NCI-H345 (cell line): ENCODE data around the gene DOK5.

Experiments
- DNase-seq: peaks from one replicate; lab custom pipeline; 2025; lab: John Stamatoyannopoulos, UW

The DOK5 gene

DNA sequence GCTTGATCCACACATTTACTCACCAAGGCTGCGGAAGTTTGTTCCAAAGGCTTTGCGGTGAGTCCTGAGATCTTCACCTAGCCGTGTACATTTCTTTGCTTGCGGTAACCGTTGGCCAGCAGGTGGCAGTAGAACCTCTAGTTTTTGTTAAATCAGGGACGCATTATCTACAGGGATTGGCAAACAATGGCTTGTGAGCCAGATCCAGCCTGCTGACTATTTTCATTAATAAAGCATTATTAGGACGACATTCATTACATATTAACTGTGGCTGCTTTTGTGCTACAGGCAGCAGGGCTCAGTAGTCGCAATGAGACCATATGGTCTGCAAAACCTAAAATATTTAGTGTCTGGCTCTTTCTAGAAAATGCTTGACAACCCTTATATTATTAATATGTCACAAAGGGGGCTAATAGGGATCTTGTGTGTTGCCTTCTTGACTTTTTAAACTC lies 174.1 kb downstream of the DOK5 start:
- DNase-seq = peak; percentile 56

DNA sequence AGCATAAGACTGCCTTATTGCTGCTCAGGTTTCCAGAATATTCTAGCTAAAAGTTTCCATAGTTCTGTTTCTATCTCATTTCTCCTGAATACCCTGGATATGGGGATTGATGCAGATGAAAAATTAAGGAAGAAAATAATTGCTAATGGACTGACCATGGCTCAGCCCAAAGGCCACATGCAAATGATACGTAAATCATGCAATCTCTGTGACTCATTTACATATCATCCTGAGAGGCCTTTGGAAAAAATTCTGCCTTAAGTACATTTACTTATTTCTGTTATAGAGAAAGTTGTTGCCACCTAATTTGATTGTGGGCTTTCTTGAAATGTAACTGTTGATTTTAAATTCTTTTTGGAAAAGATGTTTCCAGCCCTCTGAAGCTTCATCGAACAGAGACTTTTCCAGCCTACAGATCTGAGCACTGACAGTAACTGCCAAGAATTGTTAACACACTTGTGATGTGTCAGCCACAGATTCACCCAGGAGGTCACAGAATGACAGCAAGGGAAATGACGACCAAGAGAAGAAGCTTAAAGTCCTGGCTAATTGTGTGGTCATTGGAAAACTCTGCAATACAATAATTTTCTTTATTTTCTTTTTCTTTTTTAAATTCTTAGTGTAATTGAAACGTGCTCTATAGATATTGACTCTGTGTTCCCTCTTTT lies 174.8 kb downstream of the DOK5 start:
- DNase-seq = no peak

DNA sequence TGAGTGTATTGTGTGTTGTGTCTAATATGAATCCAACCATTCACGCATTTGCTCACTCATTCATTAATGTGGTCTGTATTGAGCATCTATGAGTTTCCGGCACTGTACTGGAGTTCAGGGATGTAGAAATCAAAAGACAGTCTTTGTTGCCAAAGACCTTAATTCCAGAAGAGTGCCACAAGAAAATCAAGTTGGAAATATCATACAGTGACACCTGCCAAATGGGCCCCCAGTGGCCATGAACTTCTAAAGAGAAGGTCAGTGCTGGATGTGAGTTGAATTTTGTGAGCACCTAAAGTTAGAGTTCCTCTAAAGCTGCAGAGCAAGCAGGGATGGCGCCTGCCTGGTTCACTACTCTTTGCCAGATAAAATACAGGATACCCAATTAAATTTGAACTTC lies 175.9 kb downstream of the DOK5 start:
- DNase-seq = no peak

DNA sequence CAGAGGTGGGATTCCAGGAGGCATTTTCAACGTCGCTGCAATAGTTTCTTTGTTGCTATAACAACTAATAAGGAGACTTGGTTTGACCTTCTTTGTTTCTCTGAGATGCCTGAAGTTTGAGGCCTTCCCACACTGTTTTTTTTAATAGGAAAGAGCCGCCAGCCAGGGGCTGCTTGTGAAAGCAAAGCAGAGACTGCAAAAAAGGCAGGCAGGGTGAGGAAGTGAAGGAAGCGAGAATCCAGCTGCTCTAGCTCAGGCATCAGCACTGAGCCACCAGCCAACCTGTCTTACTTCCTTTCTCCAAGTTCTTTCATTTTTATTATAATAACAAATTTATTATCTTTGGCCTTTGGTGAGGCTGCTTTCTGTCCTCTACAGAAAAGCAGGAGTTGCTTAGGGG lies 179.1 kb downstream of the DOK5 start:
- DNase-seq = no peak

DNA sequence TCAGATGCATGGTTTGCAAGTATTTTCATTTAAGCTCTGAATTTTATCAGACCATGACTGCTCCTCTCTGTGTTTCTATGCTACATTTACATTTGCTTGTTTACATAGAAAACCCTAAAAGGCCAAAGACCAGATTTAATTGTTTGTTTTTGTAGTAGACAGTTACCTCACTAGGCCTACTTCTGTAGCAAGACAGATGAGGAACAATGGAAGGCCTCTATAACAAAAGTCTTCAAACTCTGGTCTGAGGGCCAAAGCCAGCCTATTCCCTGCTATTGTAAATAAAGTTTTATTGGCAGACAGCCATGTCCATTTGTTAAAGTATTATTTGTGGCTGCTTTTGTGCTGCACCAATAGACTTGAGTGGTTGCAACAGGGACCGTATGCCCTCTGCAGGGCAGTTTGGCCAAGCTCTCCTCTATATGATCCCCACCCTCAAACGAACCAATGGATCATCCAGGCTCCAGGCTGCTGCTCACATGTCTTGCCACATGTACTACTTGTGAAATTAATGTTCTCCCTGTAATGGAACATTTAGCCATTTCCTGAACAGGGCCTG lies 182.0 kb downstream of the DOK5 start:
- DNase-seq = no peak

DNA sequence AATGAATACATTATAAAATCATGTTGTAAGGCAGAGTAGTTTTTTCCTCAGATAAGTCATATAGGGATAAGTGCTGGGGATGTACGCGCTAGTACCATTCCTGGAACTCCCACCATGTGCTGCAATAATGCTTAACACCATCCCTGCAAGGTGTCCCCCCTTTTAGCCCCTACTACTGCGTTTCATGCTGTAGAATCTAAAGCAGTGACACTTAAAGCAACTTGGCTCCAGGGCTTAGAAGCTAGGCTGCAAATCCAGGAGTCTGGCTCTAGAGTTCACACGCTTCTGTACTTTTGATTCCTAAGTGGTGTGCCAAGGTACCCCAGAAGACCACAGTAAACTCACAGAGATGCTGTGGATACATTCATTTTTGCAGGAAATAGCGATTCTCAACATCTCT lies 183.1 kb downstream of the DOK5 start:
- no peak for DNase-seq

DNA sequence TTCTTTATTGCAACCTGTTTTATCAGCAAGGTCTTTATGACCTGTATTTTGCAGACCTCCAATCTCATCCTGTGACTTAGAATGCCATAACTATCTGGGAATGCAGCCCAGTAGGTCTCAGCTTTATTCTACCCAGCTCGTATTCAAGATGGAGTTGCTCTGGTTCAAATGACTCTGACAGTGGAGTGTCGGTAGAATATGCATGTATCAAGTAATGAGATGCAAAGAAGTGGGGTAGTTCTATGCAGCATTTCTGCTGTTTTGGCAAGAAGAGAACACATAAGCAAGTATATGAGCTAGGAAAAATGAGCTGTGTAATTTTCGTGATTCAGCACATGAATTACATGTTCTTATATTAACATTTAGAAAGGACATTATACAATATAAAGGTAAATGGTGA lies 185.9 kb downstream of the DOK5 start:
- DNase-seq = no peak

DNA sequence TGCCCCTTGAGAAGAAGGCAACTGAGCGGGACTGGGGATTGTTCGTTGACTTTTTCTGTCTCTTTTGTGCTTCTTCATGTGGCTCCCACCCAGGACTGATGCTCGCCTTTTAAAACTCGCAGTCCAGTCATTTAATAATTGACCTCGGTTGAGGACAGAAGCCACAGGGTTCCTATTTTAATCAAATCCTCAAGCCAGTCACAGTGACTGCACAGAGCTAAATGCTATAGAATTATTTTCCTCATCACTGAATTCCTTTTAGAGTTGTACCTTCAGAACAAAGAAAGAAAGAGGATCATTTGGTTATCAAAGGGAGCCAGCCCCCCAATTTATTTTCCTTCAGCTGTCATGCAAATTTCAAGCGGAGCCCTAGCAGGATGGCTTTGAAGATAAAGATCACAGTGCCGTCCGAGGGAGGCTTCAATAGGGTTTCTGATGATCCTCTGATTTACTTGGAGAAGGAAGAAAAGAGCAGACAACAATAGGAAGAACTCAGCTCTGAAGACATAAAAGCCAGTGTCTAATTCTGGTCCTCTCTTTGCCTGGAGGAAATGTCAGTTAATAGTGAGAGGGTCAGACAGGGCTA lies 186.6 kb downstream of the DOK5 start:
- DNase-seq = no peak

DNA sequence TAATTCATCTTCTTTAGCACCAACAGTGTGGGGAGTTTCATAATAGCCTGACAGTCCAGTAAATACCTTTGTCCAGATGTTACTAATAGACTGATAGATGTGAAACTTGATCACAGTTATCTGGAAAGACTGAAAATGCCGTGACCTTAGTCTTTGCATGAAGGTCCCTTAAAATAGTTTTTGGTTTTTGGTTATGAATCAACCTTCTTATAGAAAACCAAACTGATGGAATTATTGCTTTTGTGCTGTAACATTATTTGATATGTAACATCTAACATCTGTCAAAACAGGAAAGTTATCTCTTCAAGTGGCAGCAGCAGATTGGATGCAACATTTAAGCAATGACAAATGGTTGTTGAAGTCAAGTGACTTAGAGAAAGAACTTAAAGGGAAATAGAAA lies 190.4 kb downstream of the DOK5 start:
- DNase-seq = no peak

DNA sequence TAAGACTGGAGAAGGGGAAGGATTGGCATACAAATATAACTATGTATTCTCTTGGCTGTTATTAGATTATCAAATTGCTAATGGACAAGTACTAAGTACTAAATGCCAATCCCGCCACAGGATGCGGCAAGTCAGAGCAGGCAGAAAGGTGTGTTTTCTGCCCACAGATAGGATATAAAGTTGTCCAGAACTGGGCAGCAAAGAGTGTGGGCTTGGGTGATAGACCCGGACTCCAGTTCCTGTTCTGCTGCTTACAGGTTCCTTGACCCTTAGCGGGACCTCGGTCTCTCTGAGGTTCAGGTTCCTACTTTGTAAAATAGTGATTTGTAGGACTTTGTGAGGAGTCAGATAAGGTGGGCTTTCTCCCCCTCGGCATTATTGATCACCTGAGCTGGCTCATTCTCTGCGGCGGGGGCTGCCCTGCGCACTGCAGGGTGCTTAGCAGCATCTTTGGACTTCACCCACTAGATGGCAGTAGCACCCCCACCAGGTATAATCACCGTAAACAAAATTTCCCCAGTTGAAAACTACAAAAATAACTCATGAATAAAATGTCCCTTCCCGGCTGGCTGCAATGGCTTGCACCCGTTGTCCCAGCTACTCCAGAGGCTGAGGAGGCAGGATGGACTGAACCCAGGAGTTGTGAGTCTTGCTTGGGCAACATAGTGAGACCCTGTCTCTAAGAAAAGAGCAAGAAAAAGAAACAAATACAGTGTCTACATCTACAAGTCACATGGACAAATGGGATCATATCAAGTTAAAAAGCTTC lies 193.1 kb downstream of the DOK5 start:
- DNase-seq = peak; percentile 4

DNA sequence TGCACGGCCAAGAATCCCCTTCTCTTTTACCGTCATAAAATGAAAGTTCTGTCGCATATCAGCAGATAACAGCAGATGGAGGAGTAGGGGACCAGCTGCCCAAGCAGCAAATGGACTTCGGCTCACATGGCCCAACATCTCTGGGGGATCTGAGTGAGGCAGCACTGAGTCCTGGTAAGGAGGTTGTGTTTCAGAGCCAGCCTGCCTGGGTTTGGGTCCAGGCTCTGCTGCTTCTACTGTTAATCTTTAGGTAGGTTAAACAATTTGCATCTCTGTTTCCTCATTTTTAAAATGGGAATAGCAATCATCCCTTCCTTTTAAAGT lies 193.6 kb downstream of the DOK5 start:
- no peak for DNase-seq

DNA sequence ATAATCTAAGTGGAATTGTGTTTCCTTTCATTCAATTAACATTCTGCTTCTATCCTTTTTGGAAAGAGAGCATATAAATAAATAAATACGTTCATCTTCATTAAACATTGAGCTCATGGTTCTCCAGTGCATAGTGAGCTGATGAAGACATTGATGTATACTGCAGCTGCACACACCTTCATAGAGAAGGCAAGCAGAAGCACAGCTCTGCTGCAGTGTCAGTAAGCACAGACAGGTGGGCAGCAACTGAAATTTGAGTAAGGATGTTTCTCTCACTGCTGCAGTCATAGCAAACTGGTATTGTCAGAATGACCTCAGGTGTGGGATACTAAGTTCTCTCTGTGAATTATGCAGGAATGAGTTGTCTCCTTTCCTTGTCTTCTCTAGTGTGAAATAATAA lies 202.9 kb downstream of the DOK5 start:
- no peak for DNase-seq

DNA sequence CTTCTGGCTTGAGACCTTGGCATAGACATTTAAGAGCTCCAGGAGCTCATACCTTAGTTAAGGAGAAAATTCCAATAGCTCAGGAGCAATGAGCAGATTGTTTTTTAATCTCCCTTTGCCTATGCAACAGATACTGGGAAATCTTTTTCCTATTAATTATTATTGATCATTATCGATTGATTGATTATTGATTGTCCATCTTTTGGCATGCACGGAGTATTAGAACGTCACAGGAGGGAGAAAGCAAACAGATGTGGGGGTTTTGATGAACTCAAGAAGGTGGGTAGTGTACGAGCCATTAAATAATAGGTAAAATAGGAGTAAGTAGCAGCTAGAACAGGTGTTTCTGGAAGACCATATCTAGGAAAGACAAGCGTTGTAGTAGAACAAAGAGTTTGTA lies 205.0 kb downstream of the DOK5 start:
- no peak for DNase-seq

DNA sequence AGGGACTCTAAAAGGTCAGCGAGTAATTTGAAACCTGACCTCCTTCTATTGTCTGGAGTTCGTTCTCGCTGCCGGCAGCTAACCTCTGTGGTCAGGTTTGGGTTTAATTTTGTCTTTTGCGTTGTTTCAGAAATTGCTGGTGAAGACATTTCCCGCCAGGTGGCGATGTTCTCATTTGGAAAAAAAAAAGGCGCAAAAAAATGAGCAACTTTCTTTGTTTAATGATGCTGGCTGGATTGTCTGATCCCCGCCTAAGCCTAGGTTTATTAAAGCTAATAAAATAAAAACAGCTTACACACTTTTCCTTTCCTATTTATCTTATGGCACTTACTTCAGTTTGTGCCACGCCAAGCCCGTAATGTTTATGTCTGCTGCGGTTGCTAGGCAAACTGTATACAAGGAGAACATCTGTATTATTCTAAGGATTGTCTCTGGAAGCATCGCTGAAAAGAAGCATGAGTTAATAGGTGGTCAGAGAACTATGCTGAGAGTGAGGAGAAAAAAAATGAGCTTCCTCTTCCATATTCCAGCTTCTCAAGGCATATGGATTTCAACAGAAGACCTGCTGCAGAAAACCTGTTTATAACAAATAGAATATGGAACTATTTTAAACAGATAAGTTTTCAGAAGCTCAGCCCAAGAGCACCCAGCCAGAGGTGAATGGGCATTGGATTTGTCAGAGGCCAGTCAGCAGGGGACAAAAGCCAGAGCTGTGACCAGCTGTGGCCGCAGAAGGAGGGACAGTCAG lies 205.7 kb downstream of the DOK5 start:
- no peak for DNase-seq

DNA sequence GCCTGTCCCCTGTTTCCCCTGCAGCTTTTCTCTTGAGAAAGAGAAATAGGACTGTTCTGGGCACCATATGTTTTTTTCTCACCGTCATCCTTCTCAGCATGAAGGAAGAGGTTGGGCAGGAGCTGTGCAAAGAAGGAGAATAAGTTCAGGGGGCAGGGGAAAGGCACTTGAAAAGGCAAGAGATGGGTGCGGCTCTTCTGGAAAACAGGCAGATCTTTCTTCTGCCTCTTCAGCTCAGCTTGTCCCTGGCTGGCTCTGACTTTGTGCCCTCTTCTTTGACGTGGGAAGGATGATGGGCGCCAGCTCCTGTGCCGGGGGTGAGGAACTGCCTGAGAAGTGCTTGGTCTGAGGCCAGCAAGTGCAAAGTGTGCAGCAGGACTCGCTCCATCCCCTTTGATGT lies 206.5 kb downstream of the DOK5 start:
- no peak for DNase-seq

DNA sequence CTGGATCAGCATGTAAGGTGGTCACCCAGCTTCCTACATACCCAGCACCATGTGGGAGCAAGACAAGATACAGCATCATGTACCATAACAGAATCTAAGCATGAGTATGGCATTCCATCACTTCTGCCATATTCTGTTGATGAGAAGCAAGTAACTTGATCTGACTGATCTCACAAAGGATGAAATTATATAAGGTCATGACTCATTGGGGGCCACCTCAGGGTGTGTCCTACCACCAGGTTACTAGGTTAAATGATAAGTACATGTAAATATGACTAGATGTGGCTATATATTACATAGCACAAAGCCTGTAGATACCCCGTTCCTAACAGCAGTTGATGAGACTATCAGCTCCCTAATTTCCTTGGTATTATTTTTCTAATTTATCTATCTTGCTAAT lies 213.1 kb downstream of the DOK5 start:
- no peak for DNase-seq

DNA sequence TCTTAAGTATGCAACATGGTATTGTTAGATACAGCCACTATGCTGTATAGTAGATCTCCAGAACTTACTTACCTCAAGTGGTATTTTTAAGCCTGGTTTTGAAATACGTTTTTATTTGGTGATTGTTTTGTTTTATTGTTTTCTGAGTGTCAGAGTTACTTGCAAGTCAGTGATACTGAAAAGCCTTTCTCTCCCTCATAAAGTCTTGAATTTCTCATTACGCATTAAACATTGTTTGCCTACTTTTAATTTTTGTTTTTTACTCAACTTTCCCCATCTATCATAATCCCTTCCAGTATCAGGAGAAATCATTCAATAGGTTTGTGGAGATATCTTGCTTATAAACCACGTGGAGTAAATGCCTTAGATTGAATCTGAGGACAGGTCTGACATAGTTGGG lies 214.9 kb downstream of the DOK5 start:
- no peak for DNase-seq

DNA sequence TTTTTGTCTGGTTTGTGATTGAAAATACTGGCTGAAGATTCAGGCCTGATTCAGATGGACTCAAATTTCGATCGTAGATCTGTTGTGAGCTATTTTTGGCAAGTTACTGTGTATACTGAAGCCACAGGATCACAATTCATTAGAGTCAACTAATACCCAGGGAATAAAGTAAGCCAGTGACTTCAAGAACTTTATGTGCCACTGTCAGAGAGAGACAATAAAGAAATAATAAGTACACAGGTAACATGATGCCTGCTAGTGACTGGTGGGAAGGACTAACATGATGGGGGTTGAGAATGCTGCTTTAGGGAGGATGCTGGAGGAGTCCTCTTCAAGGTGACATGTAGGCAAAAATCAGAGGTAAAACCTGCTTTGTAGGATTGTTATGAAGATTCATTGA lies 215.9 kb downstream of the DOK5 start:
- DNase-seq = no peak

DNA sequence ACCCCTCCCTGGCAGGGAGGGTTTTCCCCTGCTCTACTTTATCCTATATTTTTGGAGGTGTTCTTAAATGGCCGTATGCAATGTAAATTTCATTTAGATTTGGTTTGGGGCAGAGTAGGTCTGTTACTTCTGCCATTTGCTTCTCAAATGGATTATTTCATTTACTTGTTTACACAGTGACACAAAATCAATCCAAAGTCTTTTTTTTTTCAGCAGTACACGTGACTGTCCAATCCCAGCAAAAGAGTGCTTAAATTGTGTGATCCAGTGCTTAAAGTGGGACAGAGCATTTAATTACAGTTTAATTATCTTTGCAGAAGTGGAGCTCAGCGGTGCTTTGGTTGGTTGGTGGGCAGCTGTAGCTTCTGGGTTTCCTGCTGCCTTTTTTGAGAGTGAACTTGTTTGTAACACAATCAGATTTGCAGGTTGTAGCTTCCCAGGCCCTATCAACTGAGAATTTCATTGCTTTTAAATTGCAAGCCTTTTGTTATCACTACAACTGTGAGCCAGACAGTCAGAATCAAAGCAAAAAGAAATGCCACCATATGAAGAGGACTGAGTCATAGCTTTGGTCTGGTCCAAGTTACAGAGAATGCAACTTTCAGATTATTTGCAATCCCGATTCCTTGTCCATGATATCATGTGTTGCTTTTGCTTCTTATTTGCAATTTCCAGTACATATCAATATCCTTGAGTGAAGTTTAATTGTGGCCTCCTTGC lies 216.9 kb downstream of the DOK5 start:
- DNase-seq = no peak

DNA sequence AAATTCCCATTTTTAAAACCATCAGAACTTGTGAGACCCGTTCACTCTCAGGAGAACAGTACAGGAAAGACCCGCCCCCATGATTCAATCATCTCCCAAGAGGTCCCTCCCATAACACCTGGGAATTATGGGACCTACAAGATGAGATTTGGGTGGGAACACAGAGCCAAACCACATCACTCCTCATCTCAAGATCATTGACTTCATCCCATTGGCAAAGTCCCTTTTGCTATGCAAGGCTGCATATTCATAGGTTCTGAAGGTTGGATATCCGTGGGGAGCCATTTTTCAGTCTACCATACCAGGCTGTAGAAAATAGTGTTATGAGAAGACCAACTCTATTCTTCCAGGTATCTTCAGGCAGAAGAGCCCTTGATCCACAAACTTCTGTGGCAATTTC lies 219.1 kb downstream of the DOK5 start:
- DNase-seq = no peak

DNA sequence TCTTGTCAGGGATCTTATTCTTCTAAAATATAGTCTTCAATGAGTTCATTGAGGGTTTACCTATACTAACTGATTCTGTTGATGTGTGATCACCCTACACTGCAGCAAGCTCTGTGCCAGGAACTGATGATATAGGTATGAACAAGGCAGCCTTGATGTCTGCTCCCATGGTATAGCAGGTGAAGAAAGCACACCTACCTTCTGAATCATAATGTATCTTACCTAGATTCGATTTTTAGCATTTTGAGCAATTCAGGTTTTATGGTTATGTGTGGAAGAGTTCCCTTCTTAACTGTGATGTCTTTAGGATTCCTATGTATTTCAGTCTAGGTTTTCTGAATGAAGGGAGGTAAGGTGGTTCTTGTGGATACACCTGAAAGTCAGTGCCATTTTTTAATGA lies 223.0 kb downstream of the DOK5 start:
- DNase-seq = no peak
